H1 (cell line): ENCODE results near the gene TAF3. TPM values are rescaled to one million over a fixed set of nuclear protein-coding genes. Genes with fewer than 3 reads are reported as not detected.
A peak's percentile ranks its signal among the peaks of the same experiment; 100 is the strongest.

Source experiments
- ATF3 ChIP-seq: IDR thresholded peaks from 2 replicates; pipeline ENCODE4 v1.6.1; 2011; ENCODE audit warnings: low read depth, mild to moderate bottlenecking, low read length; ENCODE audit not compliant: insufficient read depth
- BACH1 ChIP-seq: IDR thresholded peaks from 2 replicates; pipeline ENCODE4 v1.6.1; 2012; ENCODE audit warnings: low read length, improper control_type of control experiment
- BCL11A ChIP-seq, 2 experiments: IDR thresholded peaks; one replicate each; pipeline ENCODE4 v1.6.1; 2011; ENCODE audit warnings: low read depth in 2 of 2, low read length in 2 of 2, mild to moderate bottlenecking in 2 of 2
- CEBPB ChIP-seq: IDR thresholded peaks from 2 replicates; pipeline ENCODE4 v1.6.1; 2012; ENCODE audit warnings: low read depth, low read length
- CHD2 ChIP-seq: IDR thresholded peaks from 2 replicates; pipeline ENCODE4 v1.6.1; 2012; ENCODE audit warnings: low read length, improper control_type of control experiment
- E2F6 ChIP-seq: IDR thresholded peaks from 2 replicates; pipeline ENCODE4 v1.6.1; 2012; ENCODE audit warnings: inconsistent platforms
- EP300 ChIP-seq, 2 experiments: IDR thresholded peaks; 1 replicate in 1 of 2; 2 replicates in 1 of 2; pipeline ENCODE4 v1.6.1; 2011 to 2012; ENCODE audit warnings: low read depth in 2 of 2, low read length in 2 of 2, mild to moderate bottlenecking in 2 of 2, borderline replicate concordance in 1 of 2, inconsistent platforms in 1 of 2, moderate library complexity in 1 of 2
- EZH2 ChIP-seq: fragments of 200-600 bp; sonication (generic); IDR thresholded peaks from 2 replicates; pipeline ENCODE4 v1.7.1; 2012; ENCODE audit warnings: low read depth, mild to moderate bottlenecking, moderate library complexity, low read length, inconsistent platforms; ENCODE audit not compliant: severe bottlenecking
- FOSL1 ChIP-seq: IDR thresholded peaks from 2 replicates; pipeline ENCODE4 v1.6.1; 2011; ENCODE audit warnings: mild to moderate bottlenecking, low read depth, low read length, moderate library complexity; ENCODE audit not compliant: insufficient read depth
- GABPA ChIP-seq: IDR thresholded peaks from 2 replicates; pipeline ENCODE4 v1.6.1; 2011; ENCODE audit warnings: mild to moderate bottlenecking, low read length, moderate library complexity, borderline replicate concordance; ENCODE audit not compliant: insufficient read depth
- GTF2F1 ChIP-seq: IDR thresholded peaks from 2 replicates; pipeline ENCODE4 v1.6.1; 2012; ENCODE audit warnings: low read depth, low read length, improper control_type of control experiment, borderline replicate concordance
- JUN ChIP-seq: IDR thresholded peaks from 2 replicates; pipeline ENCODE4 v1.6.1; 2011; ENCODE audit warnings: low read depth, mild to moderate bottlenecking, improper control_type of control experiment, low read length
- PHF8 ChIP-seq: fragments of 200-600 bp; sonication (generic); conservative IDR thresholded peaks from 2 replicates; pipeline ENCODE4 v1.7.1; 2012; ENCODE audit warnings: low read depth, mild to moderate bottlenecking, inconsistent platforms, low read length, moderate library complexity
- RNF2 ChIP-seq: fragments of 200-900, 300-1000 bp; sonication (generic); IDR thresholded peaks from 2 replicates; pipeline ENCODE4 v1.7.1; 2016; ENCODE audit warnings: borderline replicate concordance, low read depth, mild to moderate bottlenecking, antibody characterized with exemption, low read length; ENCODE audit not compliant: poor library complexity, severe bottlenecking; ENCODE audit errors: missing control alignments
- SIX5 ChIP-seq: IDR thresholded peaks from 2 replicates; pipeline ENCODE4 v1.6.1; 2011; ENCODE audit warnings: mild to moderate bottlenecking, low read depth, low read length
- SP2 ChIP-seq: IDR thresholded peaks from 2 replicates; pipeline ENCODE4 v1.6.1; 2012; ENCODE audit warnings: mild to moderate bottlenecking, low read length, inconsistent platforms
- SRF ChIP-seq: IDR thresholded peaks from 2 replicates; pipeline ENCODE4 v1.6.1; 2011; ENCODE audit warnings: mild to moderate bottlenecking, low read depth, low read length, moderate library complexity
- TAF1 ChIP-seq: IDR thresholded peaks from 2 replicates; pipeline ENCODE4 v1.6.1; 2011; ENCODE audit warnings: mild to moderate bottlenecking, low read depth, low read length
- TAF7 ChIP-seq: optimal IDR thresholded peaks from 2 replicates; pipeline ENCODE3; 2011; ENCODE audit warnings: low read depth, mild to moderate bottlenecking, inconsistent platforms, low read length, moderate library complexity, borderline replicate concordance
- TEAD4 ChIP-seq: IDR thresholded peaks from 2 replicates; pipeline ENCODE4 v1.6.1; 2012; ENCODE audit warnings: low read depth, low read length, inconsistent platforms, mixed read lengths
- polyA plus RNA-seq, 7 experiments: library from polyadenylated mRNA; depleted of rRNA in 3 of 7; stranded (reverse) in 5 of 7; unstranded in 2 of 7; fragments of >200 nt in 5 of 7; fragments of 200-250 nt in 2 of 7; gene quantifications; 1 replicate in 5 of 7; 2 replicates in 1 of 7; 4 replicates in 1 of 7; pipeline versions ENCODE4 v1.2.1 to v1.2.3, GENCODE V29; 2011 to 2013; ENCODE audit warnings: missing spikeins in 2 of 7, mixed read lengths in 2 of 7
- total RNA-seq: library from RNA; stranded (reverse); fragmentation: NEBNext Ultra II Directional; extraction: Animal tissue kit (Norgen Biotek cat#: 25700); gene quantifications from 2 replicates; pipeline ENCODE4 v1.2.1, GENCODE V29; 2021
- TF ChIP-seq, protein P1 (sequence below): IDR thresholded peaks from 2 replicates; pipeline ENCODE4 v1.6.1; 2011; ENCODE audit warnings: low read length, improper control_type of control experiment

TAF3 gene
- total and polyA plus RNA-seq, 2 of the 8 experiments (the other 6 are each of a cell fraction or from before 2014, with no cell fraction given): 1.5 to 11.2 TPM

GRCh38 chr10:8053446-8054243 lies 235.3 kb downstream of the TAF3 start (continued):
- TF ChIP-seq RNF2 (no peak), BACH1 (no peak), PHF8 (0 out of 2 replicates have a peak, but pooled peaks have one; percentile 24), E2F6 (peak; percentile 61; the same call in 1 of the 2 replicates), GABPA (no peak), CEBPB (no peak), JUN (0 out of 2 replicates have a peak, but pooled peaks have one; percentile 0), TEAD4 (no peak), TAF7 (no peak), SRF (no peak), FOSL1 (no peak), EZH2 (no peak), ATF3 (no peak), CHD2 (no peak), TAF1 (no peak), SIX5 (no peak), EP300 (IDR thresholded peaks at IDR 0.05; ENCODE audit: borderline replicate concordance in 1 of 2, low read depth in 2 of 2, low read length in 2 of 2) (no peak), GTF2F1 (no peak), BCL11A (IDR thresholded peaks at IDR 0.05; ENCODE audit: low read depth in 2 of 2, low read length in 2 of 2) (no peak), SP2 (no peak)
- TF ChIP-seq, protein P1, sequence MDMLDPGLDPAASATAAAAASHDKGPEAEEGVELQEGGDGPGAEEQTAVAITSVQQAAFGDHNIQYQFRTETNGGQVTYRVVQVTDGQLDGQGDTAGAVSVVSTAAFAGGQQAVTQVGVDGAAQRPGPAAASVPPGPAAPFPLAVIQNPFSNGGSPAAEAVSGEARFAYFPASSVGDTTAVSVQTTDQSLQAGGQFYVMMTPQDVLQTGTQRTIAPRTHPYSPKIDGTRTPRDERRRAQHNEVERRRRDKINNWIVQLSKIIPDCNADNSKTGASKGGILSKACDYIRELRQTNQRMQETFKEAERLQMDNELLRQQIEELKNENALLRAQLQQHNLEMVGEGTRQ: no peak
